ENCODE measurements around the gene MTAP. TPM values are rescaled to one million over a fixed set of nuclear protein-coding genes. Genes with fewer than 3 reads are reported as not detected.

MTAP gene
- total and polyA plus RNA-seq, 2 of the 13 experiments (the other 11 are each of a cell fraction or from before 2014, with no cell fraction given): 16.7 to 51.2 TPM

DNA sequence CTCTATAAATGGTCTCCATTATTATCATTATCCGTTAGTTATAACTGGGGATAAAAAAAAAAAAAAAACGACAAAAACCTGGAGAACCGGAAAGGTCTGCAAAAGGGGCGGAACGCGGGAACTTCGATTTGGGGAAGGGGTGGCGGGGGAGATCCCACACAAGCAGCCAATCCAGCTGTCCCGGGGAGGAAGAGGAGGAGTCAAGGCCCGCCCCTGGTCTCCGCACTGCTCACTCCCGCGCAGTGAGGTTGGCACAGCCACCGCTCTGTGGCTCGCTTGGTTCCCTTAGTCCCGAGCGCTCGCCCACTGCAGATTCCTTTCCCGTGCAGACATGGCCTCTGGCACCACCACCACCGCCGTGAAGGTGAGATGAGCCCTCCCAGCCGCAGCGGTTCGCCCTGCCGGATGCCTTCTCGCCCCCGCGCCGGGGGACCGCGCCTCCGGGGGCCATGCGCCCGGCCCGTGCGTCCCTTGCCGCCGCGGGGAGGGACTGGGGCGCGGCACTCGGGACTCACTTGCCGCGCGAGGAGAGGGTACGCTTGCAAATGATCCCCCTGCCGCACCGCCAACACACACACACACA is at the start of gene MTAP (continued):
- TF ChIP-seq ZBTB39 (CRISPR knock-in tag; IDR thresholded peaks at IDR 0.05) (no peak; the same call in 1 of the 2 replicates), SYNCRIP (IDR thresholded peaks at IDR 0.05; ENCODE audit: insufficient read depth, low read depth, low read length) (no peak), ZC3H13 (CRISPR knock-in tag; IDR thresholded peaks at IDR 0.05) (peak; percentile 66; the same call in 1 of the 2 replicates), ZZZ3 (CRISPR knock-in tag; IDR thresholded peaks at IDR 0.05; ENCODE audit: borderline replicate concordance) (no peak), GATA4 (IDR thresholded peaks at IDR 0.05; ENCODE audit: borderline replicate concordance, low read depth) (peak; percentile 86; the same call in 1 of the 2 replicates), ZNF616 (CRISPR knock-in tag; IDR thresholded peaks at IDR 0.05; ENCODE audit: low read depth) (no peak; the same call in 1 of the 2 replicates), ZNF7 (CRISPR knock-in tag; IDR thresholded peaks at IDR 0.05) (no peak), DPF2 (CRISPR knock-in tag; IDR thresholded peaks at IDR 0.05; ENCODE audit: borderline replicate concordance, low read depth) (no peak), MEIS2 (CRISPR knock-in tag; IDR thresholded peaks at IDR 0.05) (no peak), ZFX (CRISPR knock-in tag; IDR thresholded peaks at IDR 0.05; ENCODE audit: low read depth) (peak; percentile 69; the same call in 1 of the 2 replicates), NR1H2 (CRISPR knock-in tag; IDR thresholded peaks at IDR 0.05; ENCODE audit: borderline replicate concordance, low read depth) (no peak; the same call in 1 of the 2 replicates), YEATS2 (CRISPR knock-in tag; IDR thresholded peaks at IDR 0.05; ENCODE audit: borderline replicate concordance) (no peak), ZNF614 (CRISPR knock-in tag; IDR thresholded peaks at IDR 0.05; ENCODE audit: borderline replicate concordance) (no peak), SOX5 (CRISPR knock-in tag; IDR thresholded peaks at IDR 0.05; ENCODE audit: borderline replicate concordance) (no peak), NRL (CRISPR knock-in tag; IDR thresholded peaks at IDR 0.05; ENCODE audit: borderline replicate concordance) (peak; percentile 28; the same call in 1 of the 2 replicates), TCF7L2 (IDR thresholded peaks at IDR 0.05; ENCODE audit: low read depth, low read length) (no peak), KDM3A (CRISPR knock-in tag; IDR thresholded peaks at IDR 0.05; ENCODE audit: low read depth) (no peak), PCBP1 (IDR thresholded peaks at IDR 0.05; ENCODE audit: borderline replicate concordance, low read depth, low read length) (no peak)
- TF ChIP-seq, protein P1, sequence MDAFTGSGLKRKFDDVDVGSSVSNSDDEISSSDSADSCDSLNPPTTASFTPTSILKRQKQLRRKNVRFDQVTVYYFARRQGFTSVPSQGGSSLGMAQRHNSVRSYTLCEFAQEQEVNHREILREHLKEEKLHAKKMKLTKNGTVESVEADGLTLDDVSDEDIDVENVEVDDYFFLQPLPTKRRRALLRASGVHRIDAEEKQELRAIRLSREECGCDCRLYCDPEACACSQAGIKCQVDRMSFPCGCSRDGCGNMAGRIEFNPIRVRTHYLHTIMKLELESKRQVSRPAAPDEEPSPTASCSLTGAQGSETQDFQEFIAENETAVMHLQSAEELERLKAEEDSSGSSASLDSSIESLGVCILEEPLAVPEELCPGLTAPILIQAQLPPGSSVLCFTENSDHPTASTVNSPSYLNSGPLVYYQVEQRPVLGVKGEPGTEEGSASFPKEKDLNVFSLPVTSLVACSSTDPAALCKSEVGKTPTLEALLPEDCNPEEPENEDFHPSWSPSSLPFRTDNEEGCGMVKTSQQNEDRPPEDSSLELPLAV (CRISPR knock-in tag; conservative IDR thresholded peaks at IDR 0.05; ENCODE audit: low read depth): no peak
- TF ChIP-seq, protein P2, sequence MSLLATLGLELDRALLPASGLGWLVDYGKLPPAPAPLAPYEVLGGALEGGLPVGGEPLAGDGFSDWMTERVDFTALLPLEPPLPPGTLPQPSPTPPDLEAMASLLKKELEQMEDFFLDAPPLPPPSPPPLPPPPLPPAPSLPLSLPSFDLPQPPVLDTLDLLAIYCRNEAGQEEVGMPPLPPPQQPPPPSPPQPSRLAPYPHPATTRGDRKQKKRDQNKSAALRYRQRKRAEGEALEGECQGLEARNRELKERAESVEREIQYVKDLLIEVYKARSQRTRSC (CRISPR knock-in tag; IDR thresholded peaks at IDR 0.05; ENCODE audit: low read depth): no peak
- TF ChIP-seq, protein P3, sequence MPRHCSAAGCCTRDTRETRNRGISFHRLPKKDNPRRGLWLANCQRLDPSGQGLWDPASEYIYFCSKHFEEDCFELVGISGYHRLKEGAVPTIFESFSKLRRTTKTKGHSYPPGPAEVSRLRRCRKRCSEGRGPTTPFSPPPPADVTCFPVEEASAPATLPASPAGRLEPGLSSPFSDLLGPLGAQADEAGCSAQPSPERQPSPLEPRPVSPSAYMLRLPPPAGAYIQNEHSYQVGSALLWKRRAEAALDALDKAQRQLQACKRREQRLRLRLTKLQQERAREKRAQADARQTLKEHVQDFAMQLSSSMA (CRISPR knock-in tag; IDR thresholded peaks at IDR 0.05): peak; percentile 89
- TF ChIP-seq, protein P4, sequence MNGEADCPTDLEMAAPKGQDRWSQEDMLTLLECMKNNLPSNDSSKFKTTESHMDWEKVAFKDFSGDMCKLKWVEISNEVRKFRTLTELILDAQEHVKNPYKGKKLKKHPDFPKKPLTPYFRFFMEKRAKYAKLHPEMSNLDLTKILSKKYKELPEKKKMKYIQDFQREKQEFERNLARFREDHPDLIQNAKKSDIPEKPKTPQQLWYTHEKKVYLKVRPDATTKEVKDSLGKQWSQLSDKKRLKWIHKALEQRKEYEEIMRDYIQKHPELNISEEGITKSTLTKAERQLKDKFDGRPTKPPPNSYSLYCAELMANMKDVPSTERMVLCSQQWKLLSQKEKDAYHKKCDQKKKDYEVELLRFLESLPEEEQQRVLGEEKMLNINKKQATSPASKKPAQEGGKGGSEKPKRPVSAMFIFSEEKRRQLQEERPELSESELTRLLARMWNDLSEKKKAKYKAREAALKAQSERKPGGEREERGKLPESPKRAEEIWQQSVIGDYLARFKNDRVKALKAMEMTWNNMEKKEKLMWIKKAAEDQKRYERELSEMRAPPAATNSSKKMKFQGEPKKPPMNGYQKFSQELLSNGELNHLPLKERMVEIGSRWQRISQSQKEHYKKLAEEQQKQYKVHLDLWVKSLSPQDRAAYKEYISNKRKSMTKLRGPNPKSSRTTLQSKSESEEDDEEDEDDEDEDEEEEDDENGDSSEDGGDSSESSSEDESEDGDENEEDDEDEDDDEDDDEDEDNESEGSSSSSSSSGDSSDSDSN (CRISPR knock-in tag; IDR thresholded peaks at IDR 0.05): peak; percentile 90; the same call in 1 of the 2 replicates
